B cell (primary cell): Measurements from ENCODE around the gene CLEC1A.

Source experiments
- EZH2 ChIP-seq: IDR thresholded peaks from 2 replicates; pipeline ENCODE4 v1.6.1; 2012; ENCODE audit warnings: borderline replicate concordance, low read depth, mild to moderate bottlenecking, moderate library complexity, low read length; ENCODE audit not compliant: insufficient read depth, poor library complexity, severe bottlenecking
- TF ChIP-seq, protein P1 (sequence below): fragments of 200-600 bp; IDR thresholded peaks from one replicate; pipeline ENCODE4 v1.8.0; 2022; ENCODE audit warnings: antibody characterized with exemption, mild to moderate bottlenecking

DNA sequence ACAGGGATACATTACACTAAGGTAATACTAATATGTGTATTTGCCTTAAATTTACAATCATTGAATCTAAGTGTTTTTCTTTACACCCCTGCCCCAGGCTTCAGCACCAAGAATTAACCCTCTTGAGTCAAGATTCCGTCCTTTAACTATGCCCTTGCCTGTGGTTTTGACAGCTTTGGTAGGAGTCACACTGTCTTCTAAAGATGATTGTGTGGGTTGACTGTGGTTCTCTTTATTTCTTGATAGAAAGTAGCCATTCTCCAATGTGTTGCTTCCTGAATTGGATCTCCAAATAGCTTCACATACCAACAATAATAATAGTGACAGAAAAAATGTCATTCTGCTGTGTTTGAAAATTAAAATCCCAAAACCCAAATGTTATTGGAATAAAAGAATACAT lies 27.6 kb upstream of the CLEC1A start:
- TF ChIP-seq, protein P1, sequence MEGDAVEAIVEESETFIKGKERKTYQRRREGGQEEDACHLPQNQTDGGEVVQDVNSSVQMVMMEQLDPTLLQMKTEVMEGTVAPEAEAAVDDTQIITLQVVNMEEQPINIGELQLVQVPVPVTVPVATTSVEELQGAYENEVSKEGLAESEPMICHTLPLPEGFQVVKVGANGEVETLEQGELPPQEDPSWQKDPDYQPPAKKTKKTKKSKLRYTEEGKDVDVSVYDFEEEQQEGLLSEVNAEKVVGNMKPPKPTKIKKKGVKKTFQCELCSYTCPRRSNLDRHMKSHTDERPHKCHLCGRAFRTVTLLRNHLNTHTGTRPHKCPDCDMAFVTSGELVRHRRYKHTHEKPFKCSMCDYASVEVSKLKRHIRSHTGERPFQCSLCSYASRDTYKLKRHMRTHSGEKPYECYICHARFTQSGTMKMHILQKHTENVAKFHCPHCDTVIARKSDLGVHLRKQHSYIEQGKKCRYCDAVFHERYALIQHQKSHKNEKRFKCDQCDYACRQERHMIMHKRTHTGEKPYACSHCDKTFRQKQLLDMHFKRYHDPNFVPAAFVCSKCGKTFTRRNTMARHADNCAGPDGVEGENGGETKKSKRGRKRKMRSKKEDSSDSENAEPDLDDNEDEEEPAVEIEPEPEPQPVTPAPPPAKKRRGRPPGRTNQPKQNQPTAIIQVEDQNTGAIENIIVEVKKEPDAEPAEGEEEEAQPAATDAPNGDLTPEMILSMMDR, result no peak
- TF ChIP-seq EZH2, result no peak
